ENCODE results near the gene ZMIZ1. TPM values are rescaled to one million over a fixed set of nuclear protein-coding genes. Genes with fewer than 3 reads are reported as not detected.

ZMIZ1 gene
- total RNA-seq, 1 donor from 2014 or later: 14.7 TPM

DNA sequence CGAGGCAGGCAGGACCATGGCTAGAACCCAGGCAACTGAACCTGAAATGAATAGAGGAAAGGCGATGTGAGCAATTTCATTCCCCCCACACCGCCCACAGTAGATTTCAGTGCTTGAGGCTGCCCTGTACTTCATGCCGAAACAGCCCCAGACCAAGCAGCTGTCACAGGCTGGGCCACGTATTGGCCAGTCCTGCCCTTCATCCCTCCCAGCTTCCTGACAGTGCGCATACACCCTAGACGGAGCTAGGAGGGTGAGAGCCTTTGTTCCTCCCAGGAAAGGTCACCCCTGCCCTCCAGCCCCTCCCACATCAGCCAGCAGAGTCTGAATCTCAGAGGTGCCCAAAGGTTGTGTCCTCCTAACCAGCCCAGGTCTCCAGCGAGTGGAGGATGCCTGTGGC, 98.8 kb downstream of the ZMIZ1 start:
- no peak for DNase-seq (ENCODE audit: low read depth in 2 of 2)

DNA sequence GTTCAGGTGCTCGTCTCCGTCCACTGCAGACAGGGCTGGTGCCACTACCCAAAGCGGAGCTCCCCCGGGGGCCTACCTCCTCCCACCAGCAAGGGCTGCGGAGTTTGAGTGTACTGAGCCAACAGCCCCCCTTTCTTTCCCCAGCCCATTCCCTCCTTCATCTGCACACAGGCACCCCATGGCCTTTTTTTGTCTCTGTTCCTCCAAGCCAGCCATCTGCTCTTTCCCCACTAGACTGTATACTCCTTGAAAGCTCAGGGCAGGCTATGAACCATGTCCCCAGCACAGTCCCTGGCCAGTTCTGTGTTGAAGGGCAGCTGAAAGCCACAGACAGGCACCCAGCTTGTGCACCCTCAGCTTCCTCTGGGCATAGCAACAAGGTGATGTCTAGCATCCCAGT, 99.4 kb downstream of the ZMIZ1 start:
- no peak for DNase-seq (ENCODE audit: low read depth in 2 of 2)

DNA sequence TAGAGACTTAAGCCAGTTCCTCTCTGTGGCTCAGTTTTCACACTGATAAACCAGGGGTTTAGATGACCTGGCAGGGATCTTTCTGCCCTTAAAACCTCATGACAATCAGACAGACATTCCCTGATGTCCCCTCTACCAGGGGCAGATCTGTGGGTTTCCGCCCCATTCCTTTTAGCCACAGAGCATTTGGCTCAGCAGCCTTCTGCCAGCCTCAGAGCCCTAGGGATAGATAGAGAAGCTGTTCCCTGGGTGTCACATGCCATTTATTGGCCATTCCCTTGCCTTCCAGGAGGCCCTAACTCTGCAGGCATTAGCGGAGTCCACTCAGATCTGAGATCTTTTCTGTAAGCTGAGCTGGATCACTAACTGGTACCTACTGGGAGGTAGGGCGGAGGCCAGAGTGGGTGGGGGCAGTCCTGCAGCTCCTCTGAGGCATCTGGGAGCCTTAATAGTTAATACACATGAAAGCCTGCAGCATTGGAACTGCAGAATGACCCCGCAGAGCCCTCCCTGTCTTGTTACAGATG, 101.5 kb downstream of the ZMIZ1 start:
- DNase-seq (ENCODE audit: low read depth in 2 of 2): no peak

DNA sequence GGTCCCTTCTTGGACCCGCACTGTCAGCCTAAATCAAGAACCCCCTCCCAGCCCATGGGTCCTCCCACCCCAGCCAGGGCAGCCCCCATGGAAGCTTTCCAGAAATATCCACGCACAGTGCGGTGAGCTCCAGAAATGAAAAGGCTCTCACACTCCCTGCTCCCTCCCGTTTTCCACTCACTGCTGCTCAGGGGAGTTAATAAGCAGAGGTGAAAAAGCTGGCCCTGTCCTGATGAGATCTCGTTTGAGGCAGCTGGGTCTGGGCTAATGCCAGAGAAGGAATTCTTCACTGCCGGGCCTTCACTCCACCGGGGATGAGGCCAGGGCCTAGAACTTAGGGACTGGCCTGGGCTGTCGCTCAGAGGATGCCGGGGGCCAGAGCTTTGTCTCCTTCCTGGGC, 102.2 kb downstream of the ZMIZ1 start:
- DNase-seq (ENCODE audit: low read depth in 2 of 2): no peak

DNA sequence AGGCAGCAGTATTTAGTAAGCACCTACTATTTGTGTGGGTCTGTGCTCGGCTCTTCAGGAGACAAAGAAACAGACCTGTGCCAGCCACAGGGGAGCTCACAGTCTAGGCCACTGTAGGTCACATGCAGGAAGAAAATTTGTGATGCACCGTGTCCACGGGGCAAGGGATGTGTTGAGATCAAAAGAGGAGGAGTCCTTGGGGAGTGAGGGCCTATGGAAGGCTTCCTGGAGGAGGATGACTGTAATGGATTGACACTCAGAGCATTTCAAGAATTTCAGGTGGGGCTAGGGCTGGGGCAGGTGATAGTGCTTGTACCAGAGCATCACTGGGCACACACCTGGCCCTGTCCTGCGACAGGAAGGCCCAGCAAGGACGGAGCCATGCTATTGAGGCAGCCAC, 102.7 kb downstream of the ZMIZ1 start:
- DNase-seq (ENCODE audit: low read depth in 2 of 2): no peak

DNA sequence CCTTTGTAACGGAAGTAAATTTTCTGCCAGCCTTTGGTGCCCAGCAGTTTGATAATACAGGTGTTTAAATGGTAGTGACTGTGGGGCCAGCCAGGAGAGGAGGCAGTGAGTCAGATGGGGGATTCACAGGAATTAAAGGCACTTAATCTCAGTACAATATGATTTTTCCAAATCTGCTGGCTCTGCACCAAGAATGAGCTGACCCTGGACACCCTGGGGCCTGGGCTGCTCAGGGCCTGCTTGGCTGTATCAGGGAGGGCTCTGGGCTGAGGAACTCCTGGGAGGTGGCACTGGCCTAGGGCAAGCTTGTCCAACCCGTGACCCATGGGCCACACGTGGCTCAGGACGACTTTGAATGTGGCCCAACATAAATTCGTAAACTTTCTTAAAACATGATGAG, 104.1 kb downstream of the ZMIZ1 start:
- DNase-seq (ENCODE audit: low read depth in 2 of 2): no peak

DNA sequence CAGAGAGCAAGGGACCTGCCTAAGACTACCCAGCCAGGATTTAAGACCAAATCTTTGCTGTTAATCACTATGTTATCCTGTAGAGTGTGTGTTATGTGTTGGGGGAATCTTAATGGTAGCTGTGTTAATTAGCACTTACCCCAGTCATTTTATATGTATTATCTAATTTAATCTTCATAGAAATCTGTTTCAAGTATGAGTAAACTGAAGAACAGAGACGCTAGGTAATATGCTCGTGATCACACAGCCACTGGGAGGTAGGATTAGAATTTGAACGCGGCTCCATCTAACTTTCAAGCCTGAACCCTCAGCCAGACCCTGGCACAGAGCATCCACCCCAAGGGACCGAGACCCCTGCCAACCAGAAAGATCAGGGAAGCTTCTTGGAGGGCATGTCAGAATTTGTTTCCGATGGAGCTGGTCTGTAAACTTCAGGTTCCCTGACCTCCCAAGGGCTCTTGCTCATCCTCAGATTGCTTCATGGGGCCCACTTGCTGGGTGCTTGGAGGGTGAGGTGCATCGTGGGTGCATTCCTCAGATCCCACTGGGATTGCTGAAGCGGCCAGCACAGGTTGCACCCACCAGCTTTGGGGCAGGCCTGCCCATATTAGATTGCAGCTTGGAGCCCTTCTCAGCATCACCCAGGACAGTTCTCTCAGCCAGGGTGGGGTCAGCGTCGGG, 105.0 kb downstream of the ZMIZ1 start:
- DNase-seq (ENCODE audit: low read depth in 2 of 2): no peak

DNA sequence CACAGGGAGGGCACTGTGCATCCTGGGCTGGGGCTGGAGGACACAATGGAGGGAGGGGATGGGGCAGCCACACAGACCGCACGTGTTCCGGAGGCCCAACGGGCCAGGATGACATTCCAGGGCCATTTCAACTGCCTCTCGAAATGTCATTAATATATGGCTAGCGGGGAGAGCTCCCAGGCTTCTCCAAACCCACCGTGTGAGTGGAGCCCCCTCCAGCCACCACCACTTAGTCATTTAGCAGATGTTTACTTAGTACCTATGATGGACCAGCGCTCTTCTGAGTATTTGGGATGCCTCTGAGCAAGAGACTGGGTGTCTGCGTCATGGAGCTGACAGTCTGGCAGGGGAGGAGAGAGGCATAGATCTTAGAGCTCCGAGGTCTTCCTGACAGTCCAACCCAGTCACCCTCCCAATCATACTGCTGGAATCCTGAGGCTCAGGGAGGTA, 107.3 kb downstream of the ZMIZ1 start:
- no peak for DNase-seq (ENCODE audit: low read depth in 2 of 2)

DNA sequence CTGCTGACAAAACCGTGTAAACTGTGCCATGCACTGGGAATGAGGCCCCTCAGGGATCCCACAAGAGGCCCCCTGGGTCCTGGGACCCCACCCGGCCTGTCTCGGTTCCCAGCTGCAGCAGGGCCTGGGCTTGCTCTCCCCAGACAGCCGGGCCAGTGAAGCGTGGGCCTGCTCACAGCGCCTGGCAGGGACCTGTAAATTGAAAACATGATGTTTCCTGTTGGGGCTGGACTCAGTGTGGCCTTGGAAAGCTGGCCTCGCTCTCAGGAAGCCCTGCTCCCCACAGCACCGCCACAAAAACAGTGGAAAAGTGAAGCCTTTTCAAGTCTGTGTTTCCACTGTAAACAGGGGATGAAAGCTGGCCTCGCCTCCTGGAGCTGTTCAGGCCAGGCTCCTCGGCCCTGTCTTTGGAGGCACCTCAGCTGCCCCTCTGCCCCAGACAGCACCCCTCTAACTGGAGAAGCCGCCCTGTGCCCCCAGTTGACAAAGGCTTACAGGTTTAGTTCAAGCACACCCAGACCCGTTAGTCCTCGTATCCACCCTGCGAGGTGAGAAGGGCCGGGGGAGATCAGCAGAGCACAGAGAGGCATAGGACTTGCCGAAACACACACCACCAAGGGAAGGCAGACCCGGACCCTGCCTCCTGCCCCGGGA, 108.3 kb downstream of the ZMIZ1 start:
- DNase-seq (ENCODE audit: low read depth in 2 of 2): peak; percentile 85 to 96

DNA sequence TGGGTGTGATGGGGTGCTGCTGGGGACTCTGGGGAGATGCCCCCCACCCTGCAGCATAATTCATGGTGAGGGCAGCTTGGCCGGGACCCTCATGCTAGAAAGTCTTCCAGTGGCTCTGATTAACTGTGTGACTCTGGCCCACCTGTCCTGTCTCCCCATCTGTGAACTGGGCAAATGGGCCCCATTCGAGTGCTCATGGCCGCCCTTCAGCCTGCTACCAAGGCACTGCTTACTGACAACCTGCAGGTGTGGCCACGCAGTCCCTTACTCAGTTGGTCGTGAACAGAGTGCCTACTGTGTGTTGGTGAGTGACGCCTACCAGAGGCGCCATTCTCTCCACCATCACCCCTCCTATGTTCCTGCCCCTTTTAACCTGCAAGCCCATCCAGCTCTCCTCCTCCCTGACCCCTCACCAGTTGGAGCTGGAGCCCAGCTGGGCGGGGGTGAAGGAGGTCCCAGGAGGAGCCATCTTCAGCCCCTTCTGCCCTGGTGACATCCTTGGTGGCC, 109.4 kb downstream of the ZMIZ1 start:
- DNase-seq (ENCODE audit: low read depth in 2 of 2): no peak

DNA sequence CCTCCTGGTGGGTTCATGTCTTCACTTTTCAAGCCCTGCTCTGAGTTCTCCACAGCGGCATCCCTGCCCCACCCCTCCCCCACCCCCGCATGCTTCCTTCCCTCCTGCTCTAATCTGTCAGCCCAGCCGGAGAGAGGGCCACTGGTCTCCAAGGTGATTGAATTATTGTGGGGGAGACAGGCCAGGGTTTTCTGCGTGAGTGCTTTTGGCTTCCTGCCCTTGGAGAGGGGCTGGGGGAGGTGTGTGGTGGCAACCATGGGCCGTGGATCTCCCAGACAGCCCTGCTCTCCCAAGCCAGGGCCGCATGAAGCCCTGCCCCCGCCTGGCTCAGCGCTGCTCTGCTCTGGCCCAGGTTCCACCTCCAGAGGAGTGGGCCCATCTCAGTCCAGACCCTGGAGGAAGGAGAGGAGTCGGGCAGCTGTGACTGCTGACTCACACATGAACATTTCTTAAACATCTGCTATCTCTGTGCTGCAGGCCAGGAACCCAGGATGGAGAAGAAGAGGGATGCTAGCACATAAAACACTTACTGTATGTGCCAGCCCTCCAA, 109.9 kb downstream of the ZMIZ1 start:
- peak; percentile 80 to 94 for DNase-seq (ENCODE audit: low read depth in 2 of 2)

DNA sequence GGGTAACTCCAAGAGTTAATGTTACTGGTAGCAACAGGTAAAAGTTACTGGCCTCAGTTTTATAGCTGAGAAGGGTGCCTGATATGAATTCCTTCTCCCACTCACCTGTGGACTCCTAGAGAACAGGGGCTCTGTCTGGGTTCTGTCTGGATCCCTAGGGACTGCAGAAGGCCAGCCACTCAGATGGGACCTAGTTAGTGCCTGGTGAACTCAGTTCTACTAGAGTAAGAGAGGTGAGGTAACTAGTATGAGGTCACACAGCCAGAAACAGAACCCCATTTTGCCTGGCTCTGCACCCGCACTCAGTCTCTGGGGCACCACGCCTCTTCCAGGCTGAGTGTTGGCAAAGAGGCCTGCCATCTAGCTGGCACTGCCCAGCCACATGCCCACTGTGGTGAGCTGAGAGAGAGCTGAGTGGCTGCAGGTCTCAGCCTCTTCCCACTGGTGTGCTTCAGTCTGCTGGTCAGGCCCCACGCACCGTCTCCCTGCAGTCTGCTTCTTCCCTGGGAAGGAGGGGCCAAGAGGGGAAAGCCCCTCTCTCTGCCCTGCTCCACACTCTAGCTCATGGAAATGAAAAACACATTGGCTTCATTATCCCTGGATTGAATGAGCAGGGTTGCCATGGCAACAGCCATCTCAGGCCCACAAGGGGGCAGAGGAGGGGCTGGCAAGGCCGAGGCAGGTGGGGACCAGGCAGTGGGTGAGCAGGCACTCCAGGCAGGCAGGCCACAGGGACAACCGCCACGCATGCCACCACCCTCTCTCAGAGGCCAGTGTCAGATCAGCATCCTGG, 110.6 kb downstream of the ZMIZ1 start:
- peak in 1 of 2 donors; percentile 69 for DNase-seq (ENCODE audit: low read depth in 2 of 2)

DNA sequence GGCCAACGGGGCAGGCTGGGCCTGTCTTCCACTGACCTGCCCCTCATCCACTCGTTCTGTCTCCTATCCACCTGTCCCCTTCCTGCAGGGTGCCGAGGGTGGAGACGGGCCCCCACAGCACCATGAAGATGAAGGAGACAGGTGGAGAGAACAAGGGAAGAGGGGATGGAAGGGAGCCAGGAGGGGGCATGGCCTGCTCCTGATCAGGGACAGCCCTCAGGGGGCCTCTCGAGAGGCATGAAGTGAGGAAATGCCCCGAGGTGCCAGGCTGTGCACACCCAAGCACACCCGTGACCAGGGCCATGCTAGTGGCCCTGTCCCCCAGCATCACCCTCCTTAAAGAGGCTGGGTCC, 111.2 kb downstream of the ZMIZ1 start:
- DNase-seq (ENCODE audit: low read depth in 2 of 2): no peak

DNA sequence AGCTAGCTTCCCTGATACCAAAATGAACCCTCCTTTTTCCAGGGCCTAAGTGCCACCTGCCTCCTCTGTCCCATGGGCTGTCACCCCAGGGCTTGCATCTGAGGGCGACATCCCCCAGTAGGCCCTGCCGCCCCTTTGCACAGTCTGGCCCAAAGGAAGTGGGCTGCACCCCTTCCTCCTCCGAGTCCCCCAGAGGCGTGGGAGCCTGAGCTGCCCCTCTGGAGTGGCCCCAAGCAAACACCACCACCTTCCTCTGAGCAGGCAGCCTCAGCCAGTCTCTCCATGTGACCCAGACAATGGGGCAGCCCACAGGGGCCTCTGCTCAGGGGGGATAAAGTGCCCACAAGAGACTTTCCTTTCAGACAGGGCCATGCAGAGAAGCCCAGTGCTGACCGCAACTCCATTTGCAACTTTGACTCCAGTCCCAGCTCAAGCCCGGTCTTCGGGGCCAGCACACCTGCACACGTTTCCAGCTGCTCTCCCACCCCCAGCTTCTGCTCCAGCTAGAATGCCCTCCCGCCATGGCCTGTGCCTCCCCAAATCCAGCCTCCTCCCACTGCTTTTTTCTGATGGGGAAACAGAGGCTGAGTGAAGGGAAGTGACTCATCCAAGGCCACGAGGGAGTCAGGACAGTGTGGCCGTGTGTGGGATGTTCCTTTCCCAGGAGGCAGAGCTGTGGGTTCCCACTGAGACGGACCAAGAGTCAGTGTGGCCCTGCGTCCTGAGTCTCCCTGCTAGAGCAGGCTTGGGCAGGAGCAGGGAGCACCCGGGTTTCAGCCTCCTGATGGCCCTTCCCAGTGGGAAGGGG, 111.9 kb downstream of the ZMIZ1 start:
- peak; percentile 32 to 40 for DNase-seq (ENCODE audit: low read depth in 2 of 2)

DNA sequence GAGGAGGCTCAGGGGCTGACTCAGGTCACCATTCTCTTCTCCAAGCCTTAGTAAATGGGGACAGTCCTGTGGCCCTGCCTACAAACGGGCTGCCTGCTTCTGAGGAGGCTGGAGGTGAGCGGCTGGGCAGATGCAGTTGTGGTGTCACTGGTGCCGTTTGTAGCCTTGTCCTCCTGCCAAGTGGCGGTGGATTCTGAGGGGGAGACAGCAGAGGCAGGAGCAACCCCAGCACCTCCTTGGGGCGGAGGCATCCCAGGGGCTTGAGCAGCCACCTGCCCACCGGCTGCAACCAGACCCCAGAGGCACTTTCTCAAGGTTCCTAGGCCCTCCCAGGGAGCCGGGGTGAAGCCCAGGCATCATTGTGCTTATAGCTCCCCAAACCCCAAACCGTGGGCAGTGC, 112.5 kb downstream of the ZMIZ1 start:
- no peak for DNase-seq (ENCODE audit: low read depth in 2 of 2)

DNA sequence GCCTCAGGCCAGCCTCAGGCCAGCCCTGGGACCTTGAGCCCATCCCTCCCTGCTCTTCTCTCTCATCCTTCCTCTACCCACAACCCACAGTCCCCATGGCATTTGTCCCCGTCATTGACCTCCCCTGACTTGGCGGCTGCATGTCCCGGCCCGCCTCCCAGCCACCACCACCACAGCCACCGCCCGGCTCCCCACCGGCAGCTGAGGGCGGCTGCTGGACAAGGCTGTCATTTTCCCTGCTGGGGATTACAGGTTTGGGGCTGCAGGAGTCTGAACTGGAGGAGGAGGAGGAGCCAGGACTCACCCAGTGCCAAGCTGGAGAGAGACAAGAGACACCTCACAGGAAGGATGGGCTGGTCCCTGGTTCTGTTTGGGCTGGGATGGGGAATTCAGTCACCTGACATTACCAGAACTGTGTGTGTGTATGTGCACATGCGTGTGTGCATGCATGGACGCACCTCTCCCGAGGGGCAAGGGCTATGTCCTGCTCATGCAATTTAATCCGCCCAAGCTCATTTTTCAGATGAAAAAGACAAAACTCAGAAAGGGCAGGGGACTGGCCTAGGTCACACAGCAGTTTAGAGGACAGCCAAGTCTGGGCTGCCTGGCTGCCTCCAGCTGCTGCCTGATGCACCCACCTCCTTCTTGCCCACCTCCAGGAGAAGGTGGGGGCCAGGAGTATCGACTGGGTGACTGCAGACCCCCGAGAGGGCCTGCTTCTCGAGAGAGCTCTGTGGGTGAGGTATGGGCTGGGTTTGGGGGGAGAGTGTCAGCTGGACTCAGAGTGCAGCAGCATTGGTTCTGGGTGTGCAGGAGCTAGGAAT, 113.1 kb downstream of the ZMIZ1 start:
- peak in 1 of 2 donors; percentile 24 for DNase-seq (ENCODE audit: low read depth in 2 of 2)

DNA sequence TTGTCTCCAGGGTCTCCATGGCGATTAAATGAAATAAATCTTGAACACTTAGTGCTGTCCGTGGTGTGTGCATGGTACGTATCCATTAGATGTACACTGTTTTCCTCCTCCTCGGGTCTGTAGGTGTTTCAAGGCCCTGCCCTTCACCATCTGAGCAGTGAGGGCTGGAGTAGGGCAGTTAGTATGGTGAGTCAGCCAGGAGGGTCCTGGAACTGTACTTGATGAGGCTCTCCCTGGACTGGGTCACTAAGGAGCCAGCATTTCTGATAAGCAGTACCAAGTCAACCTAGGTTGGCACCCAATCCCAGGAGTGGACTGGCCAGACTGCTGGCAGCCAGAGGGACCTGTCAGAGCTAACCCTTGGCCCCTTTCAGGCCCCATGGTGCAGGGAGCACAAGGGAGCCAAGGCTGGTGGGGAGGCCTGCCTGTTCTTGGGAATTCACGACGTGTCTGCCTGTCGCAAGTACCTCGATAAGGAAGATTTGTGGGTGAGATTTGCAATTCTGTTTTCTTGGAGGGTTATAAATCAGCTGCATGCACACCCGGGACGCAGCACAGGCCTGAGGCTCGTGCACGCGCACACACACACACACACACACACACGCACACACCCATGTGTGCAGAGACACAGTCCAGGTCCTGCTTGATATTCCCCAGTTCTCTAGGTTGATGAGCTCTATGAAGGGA, 114.2 kb downstream of the ZMIZ1 start:
- no peak for DNase-seq (ENCODE audit: low read depth in 2 of 2)

DNA sequence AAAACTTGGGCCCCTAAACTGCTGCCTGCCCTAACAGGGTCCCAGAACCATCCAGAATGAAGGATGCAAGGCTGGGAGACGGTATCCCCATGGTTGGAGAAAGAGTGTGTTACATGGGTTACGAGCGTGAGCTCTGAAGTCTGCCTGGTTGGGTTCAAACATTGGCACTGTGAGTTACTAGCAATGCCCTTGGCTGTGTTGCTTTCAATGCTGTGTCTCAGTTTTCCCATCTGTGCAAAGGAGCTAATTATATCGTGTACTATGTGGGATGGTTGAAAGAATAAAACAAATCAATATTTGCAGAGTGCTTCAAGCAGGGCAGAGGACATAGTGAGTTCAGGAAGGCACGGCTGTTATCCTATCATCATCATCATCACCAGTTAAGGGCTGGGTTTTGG, 114.7 kb downstream of the ZMIZ1 start:
- DNase-seq (ENCODE audit: low read depth in 2 of 2): no peak

DNA sequence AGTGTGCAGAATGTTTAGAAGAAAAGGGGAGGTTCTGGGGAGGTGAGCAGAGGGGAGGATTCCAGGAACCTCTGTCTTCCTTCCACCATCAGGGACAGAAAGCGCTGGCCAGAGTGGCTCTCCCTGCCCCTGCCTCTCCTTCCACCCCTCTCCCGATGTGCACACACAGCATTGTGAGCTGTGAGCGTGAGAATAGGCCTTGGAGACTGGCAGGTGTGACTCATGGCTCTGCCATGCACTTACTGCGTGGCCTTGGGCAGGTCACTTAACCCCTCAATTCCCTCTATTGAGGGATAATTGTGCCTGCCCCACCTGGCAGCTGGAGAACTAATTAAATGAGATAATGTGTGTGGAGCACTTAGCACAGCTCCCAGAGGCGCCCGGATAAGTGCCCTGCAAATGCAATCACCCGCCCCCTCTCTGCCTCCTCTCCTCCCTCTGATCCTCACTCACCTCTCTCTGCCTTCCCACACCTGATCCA, 115.4 kb downstream of the ZMIZ1 start:
- DNase-seq (ENCODE audit: low read depth in 2 of 2): peak in 1 of 2 donors; percentile 83

All from lung microvascular endothelial cell (primary cell).